GM19438 (cell line): ENCODE measurements around the gene ELAC2.

Experiments used
- ATAC-seq: cut with Tn5 transposase; IDR thresholded peaks from one replicate; pipeline ENCODE4 v1.9.1; 2021; ENCODE audit warnings: low read depth; ENCODE audit not compliant: unreplicated experiment

Gene ELAC2, protein sequence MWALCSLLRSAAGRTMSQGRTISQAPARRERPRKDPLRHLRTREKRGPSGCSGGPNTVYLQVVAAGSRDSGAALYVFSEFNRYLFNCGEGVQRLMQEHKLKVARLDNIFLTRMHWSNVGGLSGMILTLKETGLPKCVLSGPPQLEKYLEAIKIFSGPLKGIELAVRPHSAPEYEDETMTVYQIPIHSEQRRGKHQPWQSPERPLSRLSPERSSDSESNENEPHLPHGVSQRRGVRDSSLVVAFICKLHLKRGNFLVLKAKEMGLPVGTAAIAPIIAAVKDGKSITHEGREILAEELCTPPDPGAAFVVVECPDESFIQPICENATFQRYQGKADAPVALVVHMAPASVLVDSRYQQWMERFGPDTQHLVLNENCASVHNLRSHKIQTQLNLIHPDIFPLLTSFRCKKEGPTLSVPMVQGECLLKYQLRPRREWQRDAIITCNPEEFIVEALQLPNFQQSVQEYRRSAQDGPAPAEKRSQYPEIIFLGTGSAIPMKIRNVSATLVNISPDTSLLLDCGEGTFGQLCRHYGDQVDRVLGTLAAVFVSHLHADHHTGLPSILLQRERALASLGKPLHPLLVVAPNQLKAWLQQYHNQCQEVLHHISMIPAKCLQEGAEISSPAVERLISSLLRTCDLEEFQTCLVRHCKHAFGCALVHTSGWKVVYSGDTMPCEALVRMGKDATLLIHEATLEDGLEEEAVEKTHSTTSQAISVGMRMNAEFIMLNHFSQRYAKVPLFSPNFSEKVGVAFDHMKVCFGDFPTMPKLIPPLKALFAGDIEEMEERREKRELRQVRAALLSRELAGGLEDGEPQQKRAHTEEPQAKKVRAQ

DNA sequence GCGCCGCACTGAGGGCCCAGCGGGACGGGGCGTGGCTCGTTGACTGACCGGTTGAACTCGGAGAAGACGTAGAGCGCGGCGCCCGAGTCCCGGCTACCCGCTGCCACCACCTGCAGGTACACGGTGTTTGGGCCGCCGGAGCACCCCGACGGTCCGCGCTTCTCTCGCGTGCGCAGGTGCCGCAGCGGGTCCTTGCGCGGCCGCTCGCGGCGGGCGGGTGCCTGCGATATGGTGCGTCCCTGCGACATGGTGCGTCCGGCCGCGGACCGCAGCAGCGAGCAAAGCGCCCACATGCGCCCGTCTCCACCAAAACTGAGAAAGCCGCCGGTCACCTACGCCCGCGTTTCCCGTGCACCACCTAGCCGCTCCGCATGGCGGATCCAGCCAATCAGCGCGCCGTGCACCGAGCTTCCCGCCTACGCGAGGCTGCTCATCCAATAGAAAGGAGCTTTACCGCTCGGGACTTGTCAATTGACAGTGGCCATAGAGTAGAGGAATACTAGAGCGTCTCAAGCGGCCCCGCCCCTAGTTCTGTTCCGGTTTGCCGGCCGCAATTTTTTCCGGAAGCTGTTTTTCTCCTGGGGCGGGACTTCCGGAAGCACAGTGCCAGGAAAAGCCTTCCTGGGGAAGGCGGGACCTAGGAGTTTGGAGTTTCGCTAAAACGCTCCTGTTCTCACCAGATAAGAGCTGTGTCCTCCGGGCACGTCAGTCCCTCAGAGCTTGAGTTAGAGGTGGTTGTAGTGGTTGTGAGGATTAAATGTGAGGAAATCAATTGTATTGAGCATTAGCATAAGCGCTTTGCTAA is at the start of gene ELAC2:
ELAC2 (minus strand) TSS at position 373 of the 805 bp plus-strand sequence; CDS start at position 293, 80 bp downstream.
- peak; percentile 96 for ATAC-seq

DNA sequence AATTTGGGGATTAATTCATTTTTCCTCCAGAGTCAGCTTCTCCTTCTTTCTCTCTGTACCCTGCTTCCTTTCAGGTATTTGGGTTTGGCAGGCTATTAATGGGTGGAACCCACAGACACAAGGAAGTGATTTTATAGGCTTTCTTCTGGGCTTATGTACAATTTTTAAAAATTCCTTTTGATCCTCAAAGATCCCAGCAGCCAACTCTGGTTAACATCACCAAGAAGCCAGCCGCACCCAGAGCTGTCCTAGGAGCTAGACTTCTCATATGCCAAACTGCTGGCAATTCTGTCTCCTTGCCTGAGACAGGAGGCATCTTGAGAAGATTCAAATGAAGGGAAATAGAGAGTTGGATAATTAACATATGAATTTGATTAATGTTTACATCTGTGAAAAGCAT is 47.2 kb upstream of the ELAC2 start:
- no peak for ATAC-seq

DNA sequence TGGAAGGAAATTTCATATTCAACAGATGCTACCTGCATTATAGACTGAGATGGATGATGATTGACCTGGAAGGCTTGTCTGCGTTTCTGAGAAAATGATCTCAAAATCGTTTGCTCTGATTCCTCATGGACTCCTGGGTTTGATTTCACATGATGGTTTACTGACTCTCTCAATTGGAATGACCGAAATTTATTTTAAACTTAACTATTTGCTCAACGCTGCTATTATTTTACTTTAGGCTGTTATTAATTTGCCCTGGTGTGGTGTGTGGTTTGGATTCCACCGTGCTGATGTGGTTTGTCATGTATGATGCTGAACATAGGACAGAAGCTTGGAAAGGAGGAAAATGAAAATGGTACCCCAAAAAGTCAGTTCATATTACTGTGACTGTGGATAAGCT is 37.3 kb upstream of the ELAC2 start:
- no peak for ATAC-seq

DNA sequence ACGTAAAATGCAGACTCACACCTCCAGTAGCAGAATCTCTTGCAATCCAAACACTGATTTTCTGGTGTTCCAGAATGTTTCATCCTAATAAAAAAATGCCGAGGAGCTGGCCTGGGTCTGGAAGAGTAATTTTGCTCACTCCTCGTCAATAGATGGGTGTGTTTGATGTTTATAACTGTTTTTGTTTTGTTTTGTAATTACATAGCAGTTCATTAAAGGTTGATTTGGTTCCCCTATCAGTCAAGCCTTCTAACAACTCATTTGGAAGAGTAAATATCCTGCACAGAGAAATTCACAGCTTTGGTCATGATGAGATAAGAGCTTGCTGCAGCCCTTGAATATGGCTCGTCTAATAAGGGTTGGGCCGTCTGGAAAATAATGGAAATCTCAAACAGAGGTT is 36.8 kb upstream of the ELAC2 start:
- ATAC-seq, result no peak

DNA sequence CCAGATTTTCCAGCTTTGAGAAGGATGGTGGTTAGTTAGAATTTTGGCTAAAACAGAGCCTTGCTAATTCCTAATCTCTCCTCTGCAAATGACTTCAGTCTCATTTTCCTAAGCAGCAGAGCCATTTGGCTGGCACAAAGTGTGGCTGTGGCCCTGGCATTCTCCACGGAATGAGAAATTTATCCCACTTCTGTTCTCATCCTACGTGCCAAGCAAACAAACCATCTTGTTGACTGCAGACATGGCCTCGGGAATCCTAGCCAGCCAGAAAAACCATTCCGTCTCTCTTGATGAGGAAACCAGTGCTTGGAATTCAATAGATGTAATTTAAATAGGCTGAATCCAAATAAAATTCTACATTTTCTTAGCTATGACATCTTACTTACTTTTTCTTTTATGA is 34.1 kb upstream of the ELAC2 start:
- no peak for ATAC-seq

DNA sequence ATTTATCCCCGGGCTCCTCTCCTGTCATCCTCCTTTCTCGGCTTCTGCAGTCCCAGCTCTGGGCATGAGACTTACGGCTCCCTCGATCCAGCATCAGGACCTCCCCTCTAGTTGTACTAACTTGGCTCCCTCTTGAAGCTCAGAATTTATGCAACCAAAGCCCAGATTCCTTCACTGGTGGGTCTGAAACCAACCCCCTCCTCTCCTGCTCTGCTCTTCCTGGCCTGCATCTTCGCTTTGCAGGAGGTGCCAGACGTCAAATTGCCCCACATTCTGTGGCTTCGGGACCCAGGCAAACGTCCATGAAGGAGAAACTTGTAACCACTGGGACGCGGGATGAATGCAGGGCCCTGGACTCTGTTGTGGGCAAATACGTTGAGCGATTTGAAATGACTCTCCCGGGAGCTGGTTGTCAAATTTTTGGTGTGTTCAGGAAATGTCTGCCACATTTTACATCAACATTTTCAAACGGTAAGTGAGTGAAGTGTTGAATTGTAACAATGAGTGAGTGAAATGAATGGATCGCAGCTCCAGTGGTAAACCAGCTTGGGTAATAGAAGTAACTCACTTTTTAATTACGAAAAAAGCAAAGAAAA is 29.3 kb upstream of the ELAC2 start:
- ATAC-seq, result no peak

DNA sequence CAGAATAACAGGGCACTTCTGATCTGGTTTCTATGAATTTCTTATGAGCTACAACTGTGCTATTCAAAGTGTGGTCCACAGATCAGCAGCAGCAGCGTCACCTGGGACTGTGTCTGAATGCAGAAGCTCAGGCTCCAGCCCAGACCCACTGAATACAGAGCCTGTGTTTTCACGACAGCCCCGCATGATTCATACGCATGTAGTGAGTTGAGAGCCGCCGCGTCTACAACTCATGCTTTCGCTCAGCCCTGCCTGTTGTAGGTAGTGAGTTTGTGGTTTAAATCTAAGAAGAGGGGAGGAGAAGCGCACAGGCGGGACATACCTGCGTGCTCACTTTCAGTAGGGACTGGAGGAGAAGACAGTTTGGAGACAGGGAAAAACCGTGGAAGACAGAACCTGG is 28.5 kb upstream of the ELAC2 start:
- ATAC-seq, result no peak

DNA sequence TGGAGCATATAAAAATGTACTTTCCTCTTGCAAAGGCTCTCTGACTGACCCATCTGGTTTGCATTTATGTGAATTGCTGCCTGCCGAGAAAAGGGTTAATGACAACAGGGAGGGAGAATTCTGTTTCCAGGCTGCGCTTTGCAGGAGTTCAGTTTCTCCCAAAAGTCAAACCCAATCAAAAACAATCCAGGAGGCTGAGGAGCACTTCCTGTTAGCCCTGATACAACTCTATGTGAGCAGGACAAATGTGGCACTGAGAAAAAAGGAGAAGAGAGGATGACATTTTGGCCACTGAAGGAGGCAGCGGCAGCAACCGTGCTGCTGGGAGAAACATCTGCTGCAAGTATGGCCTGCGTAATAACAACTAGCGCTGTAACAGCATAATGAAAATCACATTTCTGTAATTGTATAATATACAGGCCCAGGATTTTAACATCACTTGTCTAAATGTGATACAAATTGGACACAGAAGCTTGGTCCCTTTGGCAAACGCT is 26.8 kb upstream of the ELAC2 start:
- no peak for ATAC-seq

DNA sequence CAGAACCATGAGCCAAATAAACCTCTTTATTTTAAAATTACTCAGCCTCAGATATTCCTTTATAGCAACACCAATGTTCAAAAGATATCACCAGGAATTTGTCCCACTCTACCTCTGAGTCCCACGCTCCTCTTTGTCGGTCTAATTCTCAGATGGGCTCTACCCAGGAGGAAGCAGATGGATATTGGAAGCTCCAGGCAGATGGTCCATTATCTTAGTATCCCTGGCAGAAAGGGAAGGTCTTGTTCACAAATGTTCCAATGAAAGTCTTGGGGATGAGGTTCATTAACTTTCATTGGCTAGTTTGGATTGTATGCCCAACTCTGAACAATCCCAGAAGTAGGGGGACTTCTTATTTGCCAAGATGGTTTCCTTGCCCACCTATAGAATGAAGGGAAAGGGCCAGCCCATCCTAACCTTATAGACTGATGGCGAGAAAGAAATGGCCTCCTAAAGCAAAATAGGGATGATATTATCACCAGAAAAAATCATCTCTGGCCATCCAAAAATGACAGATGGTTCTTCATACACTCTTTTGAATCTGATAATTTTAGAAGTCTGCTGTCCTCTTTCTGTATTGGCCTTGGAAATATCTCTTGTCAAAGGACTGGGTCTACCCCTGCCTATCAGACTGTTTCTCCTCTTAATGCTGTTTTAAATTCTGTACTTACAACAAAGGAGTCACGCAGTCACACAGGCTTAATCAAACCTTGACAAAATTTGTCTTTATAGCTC is 21.3 kb upstream of the ELAC2 start:
- no peak for ATAC-seq

DNA sequence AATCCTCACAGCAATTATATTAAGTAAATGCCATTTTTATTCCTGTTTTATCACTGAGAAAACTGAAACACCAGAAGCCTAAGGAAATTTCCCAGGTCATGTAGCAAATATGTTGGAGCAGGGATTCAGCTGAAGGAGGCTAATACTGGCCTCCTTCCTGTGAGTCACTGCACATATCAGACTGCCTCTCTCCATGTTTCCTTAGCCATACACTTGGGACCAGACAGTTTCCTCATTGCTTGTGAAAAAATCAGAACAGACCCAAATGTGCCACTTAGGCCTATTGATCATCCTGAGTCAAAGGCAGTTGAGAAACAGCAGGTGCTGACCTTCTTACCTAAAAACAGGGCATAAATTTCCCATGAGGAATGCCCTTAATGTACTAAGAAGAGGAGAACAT is 18.9 kb upstream of the ELAC2 start:
- no peak for ATAC-seq

DNA sequence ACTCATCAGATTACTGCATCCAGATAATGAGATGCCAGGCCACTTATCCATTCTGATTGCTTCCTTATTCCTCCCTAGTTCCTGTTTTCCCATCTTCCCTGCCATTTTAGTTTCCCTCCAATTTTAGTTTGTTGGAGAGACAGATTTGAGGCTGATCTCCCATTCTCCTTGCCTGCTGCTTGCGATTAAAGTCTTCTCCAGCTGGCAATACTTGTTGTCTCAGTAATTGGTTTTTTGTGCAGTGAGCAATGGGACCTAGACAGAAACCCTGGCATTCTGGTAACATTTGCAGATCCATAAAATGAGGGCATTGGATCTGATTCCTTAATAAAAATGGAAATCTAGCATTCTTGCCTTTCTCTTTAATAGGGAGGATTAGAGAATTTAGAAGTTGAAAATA is 17.6 kb upstream of the ELAC2 start:
- ATAC-seq, result no peak

DNA sequence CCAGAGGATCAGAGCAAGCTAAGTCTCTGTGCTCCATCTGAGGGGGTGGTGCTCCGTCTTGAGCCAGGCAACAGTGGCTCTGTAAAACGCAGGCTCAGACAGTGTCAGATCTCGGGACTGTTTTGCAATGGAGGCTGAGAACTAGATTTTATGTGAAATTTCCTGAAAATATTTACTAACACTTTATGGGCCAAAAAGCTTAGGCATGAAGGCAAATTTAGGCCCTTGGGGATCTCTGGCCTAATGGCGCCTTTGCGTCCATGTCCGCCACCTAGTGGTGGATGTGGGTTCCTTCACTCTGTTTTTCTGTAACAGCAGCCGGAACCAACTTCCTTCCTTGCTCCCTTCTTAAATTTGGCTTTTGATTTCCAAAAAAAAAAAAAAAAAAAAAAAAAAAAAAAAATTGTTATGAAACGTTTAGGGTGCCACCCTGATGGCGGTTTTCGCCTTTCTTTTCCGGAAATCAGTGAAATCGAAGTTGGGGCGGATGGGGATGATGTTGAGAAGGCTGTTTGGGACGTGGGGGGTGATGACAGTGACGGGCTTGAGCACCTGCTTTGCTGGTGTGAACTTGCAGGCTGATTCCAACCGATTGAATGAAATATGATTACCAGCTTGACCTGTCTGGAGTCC is 14.0 kb upstream of the ELAC2 start:
- peak; percentile 89 for ATAC-seq

DNA sequence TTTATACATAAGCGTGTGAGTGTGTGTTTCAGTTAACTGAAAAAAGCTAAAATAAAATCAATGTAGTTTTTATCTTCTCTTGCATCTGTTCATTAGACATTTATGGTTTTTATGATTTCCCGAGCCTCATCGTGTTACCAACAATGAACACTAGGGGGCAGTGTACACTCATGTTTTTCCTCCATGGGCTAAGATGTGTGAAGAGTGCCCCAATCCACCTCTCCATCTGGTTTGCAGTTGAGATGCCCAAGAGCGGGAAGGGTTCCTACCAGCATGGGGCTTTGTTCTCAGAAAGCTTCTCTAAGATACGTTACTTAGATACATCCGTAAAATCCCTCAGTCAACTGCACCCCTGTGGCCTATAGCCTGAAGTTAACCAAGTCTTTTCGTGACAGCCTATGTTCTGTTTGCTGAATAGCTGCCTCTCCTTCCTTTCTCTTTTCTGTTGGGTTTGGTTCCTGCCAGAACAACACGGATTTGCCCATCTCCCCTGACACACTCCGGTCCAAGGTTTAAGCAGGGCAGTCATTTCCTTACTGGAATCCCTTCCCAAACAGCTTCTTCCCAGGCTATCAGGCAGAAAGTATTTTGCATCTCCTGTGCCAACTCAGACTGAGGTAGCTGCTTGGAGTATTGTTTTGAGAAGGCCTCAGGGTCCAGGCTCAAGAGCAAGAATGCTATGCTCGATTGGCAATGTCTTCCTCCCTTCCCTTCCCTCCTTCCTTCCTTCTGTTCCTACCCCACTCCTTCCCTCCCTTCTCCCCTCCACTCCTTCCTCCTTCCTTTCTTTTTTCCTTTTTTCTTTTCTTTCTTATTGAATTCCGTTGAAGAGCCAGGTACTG is 12.9 kb upstream of the ELAC2 start:
- ATAC-seq, result no peak

DNA sequence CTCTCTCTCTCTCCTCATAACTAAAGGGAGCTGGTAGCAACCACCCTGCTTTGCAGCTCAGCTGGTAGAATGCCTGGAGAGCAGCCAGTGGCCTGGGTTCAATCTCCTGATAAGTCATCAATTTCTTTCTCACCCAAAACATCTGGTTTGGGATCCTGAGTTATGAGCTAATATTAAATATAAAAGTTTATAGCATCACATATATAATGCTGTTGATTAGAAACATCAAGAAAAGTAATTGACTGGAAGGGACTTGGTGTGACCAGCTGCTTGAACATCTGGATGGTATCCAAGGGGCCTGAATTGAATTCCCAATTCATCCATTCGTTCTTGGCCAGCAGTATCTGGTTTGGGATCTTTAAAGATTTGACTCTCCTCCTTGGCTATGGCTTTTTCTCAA is 12.2 kb upstream of the ELAC2 start:
- no peak for ATAC-seq

DNA sequence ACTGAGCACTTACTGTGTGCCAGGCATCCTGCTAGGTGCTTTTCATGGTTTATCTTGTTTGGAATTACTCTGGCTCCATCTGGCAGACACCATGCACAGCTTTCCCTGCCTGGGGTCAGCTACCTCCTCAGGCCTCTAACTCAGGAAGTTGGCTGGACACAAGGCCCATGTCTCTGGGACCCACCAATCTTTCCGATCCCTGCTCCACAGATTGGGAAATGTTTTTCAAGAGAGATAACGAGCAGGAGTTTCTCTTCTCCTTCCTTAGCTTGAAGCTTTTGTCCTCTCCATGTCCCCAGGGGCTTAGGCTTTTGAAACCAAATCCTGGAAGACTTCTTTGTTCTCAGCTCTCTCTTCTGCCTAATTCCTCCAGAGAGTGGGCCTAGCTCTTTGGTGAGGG is 11.5 kb upstream of the ELAC2 start:
- no peak for ATAC-seq

DNA sequence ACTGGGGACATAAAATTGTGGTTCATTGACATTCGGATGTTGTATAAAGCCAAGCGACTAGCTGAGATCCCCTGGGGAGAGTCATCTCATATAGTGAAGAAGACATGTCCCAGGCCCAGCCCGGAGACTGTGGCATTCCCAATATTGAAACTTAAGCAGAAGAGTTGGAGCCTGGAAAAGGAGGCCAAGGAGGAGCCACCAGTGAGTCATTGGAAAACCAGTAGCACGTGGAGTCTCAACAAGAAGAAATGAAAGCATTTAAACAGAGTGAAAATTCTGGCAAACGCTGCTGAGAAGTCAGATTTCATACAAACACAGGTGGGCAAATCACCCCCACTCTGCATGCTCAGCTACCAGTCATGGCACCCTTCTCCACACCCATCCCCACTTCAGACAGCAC is 9.4 kb upstream of the ELAC2 start:
- no peak for ATAC-seq

DNA sequence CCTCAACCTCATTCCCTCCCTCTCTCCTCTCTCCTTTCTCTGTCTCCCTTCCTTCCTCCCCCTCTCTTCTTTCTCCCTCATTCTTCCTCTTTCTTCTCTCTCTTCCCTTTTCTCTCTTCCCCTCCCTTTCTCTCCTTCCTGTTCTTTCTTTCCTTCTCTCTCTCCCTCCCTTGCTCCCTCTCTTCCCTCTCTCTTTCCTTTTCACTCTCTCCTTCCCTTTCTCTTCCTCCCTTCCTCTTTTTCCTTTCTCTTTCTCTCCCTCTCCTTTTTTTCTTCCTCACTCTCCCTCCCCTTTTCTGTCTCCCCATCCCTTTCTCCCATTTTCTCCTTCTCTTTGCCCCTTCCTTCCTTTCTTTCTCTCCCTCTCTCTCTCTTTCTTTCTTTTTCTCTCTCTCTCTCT is 7.9 kb upstream of the ELAC2 start:
- ATAC-seq, result no peak

DNA sequence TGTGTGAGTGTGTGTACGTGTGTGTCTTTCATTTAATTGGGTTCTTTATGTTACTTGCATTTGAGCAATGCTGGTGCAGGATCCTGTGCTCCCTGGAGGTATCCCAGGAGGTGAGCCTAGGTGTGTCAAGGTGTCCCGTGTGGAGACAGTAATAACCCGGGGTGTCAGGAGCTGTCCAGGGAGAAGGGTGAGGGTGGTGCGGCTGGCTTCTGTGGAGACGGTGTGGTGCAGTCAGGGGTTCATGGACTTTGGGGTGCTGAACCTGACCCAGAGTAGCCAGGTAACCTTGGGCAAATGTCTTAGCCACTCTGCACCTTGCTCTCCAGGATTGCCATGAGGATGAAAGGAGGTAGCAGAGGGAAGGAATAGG is 7.4 kb upstream of the ELAC2 start:
- ATAC-seq, result no peak
